Lower leg skin (tissue), 3 donors: ENCODE measurements around the gene CEP83.

Experiments
- CTCF ChIP-seq, 3 donors: fragments of 450-650 bp; IDR thresholded peaks; one replicate each; pipeline ENCODE4 v1.5.1; 2016; ENCODE audit warnings: antibody characterized with exemption in 3 of 3, mild to moderate bottlenecking in 3 of 3, moderate library complexity in 2 of 3
- POLR2A ChIP-seq, 2 donors: fragments of 450-650 bp; IDR thresholded peaks; one replicate each; pipeline ENCODE4 v1.6.1; 2016 to 2017; ENCODE audit warnings: antibody characterized with exemption in 2 of 2, mild to moderate bottlenecking in 1 of 2, moderate library complexity in 1 of 2

GRCh38 chr12:94377599-94377998 is 82.1 kb downstream of the CEP83 start:
- TF ChIP-seq CTCF (IDR thresholded peaks at IDR 0.05), result no peak
- TF ChIP-seq POLR2A (IDR thresholded peaks at IDR 0.05), result no peak
